ENCODE data around the gene AKR1A1.
"Not testable (repeated sequence)": the region's sequence is repeated elsewhere in the genome, so short reads cannot be mapped to it uniquely, and the experiment has no call there.

Gene AKR1A1

DNA sequence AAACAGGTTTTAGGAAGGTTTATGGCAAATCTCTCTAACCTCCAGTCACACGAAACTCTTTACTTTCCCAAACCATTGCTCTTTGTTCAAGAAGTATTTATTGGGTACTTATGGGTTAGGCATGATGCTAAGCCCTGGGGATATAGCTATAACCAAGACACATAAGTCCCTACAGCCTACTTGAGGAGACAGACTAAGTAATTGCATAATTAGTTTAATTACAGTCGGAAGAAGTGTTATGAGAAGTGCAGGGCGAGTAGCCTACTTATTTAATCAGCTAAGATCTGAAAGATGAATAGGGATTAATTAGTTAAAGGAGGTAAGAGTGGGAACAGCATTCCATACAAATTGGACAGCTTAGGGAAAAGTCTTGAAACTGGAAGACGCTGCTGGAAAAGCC, 20.0 kb downstream of the AKR1A1 start:
- no peak for DNase-seq

DNA sequence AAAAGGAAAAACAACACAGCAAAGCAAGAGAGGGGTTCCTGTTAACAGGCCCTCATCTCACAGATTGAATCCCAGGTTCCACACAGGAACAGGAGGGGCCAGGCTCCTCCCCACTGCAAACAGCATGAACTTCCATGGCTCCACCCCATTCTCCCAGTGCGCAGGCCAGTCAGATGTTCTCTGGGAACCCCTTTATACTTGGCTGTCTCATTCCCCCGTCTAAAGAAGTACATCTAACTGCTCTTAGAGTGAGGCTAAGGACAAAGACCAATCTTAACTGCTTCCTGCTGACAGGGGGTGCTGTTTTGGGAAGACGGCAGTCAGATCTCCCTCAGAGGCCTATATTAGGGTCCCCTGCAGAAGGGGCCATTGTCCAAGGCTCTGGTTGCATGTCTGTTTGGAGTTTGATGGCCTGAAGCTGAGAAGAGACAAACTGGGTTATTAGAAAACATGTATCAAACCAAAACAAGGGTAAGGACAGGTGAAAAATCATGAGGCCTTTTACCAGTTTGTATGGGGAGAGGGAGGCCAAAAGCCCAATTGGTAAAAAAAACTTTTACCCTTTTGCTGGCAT, 22.7 kb downstream of the AKR1A1 start:
- no peak for DNase-seq

DNA sequence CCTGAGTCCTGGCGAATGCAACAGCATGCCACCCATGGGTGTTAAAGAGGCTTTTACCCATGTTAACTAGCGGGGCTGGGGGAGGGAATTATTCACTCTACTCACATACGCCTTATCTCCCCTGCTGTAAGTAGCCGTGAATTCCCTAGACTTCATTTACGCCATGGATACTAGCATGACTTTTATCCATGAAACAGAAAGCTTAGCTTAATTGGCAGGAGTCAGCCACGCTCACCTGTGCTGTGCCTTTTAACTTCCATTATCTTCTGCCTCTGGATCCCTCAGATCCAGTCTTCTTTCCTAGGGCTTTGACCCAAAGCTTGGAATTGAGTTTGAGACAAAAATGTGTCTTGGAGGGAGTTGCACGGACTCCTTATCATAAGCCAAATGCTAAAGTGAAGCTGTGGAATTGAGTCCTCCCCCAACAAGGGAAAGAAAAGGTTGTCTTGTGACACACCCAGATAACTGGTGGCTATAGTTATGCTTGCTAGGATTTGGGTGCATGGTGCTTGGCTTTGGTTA, 23.5 kb downstream of the AKR1A1 start:
- no peak for DNase-seq

DNA sequence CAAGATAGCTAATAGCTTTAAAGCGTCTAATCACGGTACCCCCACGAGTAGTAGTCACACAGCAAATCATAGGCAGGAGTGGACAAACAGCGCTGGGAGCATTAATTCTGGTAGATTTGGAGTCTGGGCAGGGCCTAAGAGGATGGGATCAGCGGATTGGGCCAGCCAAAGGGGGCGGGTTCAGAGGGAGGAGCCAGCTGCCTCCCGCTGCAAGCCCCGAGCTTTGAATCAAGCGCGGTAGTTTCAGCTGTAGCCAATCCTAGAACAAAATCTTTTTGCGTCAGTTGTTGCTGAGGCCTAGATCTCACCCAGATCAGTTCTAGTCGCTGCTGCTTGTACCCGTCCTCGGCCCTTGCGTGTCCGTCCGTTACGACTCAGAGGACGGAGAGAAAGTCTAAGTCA, 32.6 kb downstream of the AKR1A1 start:
- DNase-seq = peak; percentile 94

- peak; percentile 97 for DNase-seq
Measured at GRCh38 chr1:45583666-45584350, 33.2 kb downstream of the AKR1A1 start, which contains the start of gene NASP. NASP (plus strand) TSS chr1:45584041; CDS start chr1:45584147, 106 bp downstream.

DNA sequence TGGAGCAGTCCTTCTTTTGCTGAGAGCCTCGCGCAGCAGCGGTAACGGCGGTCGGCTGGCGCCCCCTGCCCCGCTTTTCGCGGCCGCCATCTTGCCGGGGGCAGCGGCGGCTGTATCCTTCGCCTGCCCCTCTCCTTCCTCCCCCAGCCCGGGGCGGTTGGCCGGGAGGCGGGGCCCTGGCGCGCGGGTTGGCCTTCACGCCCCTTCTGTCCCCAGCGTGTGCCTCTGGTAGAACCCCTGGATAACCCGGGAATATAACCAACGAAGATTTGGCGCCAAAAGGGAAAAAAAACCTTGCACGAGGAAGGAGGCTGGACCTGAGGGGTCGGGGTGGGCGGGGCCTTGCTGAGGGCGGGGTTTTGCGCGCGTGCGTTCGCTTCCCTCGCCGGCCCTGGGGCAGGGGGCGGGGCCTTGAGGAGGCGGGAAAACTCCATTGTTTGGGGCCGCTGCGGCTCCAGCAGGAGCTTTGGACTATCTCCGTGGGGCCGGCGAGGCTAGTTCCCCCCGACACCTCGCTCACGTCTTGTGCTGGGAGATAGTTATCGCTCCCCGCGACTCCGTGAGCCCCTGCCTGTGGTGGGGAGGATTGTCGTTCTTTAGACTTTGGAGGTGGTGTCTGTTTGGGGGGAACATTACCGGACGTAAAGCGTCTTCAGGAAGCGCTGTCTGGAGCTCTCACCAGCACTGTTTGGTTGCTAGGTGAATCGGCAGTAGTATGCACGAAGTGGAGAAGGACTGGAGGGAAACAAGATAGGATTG, 33.9 kb downstream of the AKR1A1 start:
- DNase-seq = peak; percentile 92

DNA sequence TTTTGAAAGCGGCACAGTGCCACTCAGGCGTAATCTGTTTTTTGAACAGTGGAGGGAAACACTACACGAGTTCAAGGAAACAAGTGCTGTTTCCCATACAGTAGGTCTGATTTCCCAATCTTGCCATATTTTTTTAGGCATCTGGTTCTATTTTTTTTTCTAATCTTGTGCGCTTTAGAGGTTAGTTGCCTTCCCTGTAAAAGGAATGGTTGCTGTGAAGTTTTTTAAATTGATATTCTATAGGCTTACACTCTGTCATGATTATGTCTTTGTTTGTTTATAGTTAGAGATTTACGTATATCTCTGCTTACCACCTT, 34.4 kb downstream of the AKR1A1 start:
- DNase-seq = no peak

GRCh38 chr1:45585496-45586075, 35.0 kb downstream of the AKR1A1 start:
- no peak for DNase-seq

DNA sequence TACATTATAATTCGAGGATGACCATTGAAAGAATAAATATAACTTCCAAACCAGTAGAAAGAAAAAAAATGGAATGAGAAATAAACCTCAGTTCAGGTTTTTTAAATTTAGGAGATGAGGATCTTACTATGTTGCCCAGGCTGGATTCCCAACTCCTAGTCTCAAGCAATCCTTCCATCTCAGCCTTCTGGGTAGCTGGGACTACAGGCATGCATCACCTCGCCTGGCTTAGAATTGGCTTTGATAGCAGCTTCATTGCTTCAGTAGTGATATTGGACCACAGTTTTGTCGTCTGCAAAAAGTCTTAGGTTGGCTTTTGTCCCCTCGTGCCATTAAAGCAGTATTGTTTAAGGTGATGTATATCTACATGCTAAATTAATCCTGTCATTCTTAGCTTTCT, 36.1 kb downstream of the AKR1A1 start:
- DNase-seq = no peak

DNA sequence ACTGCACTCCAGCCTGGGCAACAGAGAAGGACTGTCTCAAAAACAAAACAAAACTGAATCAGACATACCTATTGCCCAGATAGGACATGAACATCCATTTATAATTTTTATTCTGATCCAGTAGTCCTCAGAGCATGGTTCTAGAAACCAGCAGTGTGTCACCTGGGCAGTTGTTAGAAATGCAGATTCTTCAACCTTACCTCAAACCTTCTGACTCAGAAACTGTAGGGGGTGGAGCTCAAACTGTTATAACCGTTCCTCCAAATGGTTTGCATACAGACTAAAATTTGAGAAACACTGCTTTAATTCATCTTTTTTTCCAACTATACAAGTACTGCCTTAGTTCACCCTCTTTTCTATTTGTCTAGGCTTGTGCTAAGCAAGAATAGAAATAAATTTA, 39.2 kb downstream of the AKR1A1 start:
- no peak for DNase-seq

DNA sequence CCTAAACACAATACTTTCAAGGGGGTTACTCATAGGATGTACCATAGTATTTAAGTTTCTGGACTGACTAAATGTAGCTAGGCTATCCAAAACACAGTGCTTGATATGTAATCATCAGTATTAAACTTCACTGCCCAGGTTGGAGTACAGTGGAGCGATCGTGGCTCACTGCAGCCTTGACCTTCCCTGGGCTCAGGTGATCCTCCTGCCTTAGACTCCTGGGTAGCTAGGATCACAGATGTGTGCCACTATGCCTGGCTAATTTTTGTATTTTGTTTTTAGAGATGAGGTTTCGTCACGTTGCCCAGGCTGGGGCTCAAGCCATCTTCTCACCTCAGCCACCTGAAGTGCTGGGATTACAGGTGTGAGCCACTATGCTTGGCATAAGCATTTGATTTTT, 43.8 kb downstream of the AKR1A1 start:
- DNase-seq = no peak

DNA sequence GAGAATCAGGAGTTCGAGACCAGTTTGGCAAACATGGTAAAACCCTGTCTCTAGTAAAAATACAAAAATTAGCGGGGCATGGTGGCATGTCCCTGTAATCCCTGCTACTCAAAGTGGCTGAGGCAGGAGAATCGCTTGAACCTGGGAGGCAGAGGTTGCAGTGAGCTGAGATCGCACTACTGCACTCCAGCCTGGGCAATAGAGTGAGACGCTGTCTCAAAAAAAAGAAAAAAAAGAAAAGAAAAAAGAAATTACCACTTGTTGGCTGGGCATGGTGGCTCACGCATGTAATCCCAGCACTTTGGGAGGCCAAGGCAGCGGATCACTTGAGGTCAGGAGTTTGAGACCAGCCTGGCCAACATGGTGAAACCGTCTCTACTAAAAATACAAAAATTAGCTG, 46.1 kb downstream of the AKR1A1 start:
- not testable (repeated sequence) for DNase-seq

- DNase-seq = no peak
Measured at GRCh38 chr1:45604239-45604638, 53.6 kb downstream of the AKR1A1 start.

- no peak for DNase-seq
Measured at GRCh38 chr1:45607404-45608074, 56.9 kb downstream of the AKR1A1 start.

DNA sequence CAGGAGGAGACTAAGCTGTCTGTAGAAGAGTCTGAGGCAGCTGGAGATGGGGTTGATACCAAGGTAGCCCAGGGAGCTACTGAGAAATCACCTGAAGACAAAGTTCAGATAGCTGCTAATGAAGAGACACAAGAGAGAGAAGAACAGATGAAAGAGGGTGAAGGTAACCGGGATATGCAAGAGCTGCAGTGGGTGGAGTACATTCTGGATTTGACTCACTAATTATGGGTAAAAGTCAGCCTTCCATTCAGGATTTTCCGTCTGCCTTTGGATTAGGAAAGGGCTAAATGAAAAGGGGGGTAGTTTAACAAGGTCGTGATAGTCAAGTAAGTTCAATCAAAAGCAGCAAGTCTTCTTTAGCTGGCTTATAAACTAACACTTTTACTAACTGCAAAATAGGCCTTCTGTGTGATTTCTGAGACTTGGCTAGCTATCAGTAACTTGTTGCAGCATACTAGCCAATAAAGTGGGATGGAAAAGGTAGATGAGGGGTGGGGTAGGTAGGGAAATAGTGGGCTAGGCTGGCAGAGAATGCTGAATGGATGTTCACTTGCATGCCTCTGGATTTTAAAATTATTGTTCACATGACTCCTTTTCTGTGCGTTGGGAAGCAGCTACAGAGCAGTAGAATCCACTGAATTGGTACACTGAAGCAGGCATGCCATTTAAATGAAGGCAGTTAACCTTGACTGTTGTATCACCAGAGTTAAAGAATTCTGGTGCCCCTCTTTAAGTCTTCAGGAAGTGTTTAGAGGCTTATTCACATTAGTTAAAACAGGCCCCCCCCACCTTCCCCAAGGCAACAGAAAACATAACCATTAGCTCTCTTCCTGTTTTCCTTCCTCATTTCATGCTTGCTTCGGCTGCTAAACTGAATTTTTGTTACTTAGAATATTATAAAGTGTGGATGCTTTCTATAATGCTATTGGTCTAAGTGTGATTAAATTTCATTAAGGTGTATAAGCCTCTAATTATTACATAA, 57.8 kb downstream of the AKR1A1 start:
- DNase-seq = no peak

- DNase-seq = no peak
Measured at GRCh38 chr1:45610589-45611226, 60.1 kb downstream of the AKR1A1 start.

- no peak for DNase-seq
Measured at GRCh38 chr1:45612941-45613579, 62.4 kb downstream of the AKR1A1 start.

- DNase-seq = no peak
Measured at GRCh38 chr1:45615885-45616284, 65.3 kb downstream of the AKR1A1 start.

DNA sequence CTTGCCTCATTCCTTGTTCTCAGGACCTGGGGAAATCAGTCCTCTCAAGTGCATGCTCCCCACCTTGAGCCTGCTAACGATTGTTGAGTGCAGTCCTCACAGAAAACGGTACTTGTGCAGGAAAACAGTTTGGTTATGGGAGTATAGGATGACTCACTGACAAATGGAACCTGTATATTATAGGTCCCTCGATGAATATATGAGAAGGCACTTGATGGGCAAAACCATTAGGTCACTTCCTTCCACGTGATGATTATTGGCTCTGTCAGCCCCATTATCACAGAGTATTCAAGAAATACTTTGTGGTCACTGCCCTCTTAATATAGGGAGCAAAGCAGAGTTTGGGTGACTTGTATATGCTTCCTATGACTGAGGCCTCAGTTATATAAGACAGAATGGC, 67.0 kb downstream of the AKR1A1 start:
- no peak for DNase-seq

DNA sequence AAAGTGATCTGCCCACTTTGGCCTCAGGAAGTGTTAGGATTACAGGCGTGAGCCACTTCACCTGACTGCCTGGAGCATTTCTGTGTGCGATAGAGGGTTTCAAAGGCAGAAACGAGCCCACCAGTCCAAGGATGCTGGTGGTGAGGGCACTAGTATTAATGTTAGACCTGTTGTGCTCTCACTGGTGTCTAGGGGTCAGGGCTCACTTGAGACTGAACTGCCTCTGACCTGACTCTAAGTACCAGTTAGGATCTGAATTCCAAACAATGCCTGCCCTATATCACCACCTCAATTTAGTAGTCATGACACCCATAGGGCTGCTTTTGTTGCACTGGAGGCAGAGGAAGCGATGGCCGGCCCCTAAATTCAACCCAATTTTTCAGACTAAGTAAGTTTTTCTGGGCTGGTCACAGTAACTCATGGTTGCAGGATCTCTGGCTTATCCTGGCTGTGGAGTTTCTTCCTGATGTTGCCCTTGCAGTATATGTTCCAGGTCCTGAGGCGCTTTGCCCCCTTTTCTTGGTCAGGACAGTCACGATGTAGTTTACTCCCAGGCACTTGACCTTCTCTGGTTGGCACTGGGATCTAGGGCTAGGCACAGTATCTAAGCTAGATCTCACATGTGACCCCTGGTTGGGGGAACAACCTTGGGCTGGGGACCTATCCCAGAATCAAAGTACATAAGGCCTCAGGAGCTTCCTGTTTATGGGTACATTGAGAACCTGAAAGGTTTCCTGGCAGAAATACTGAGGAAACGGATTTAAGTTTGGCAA, 68.7 kb downstream of the AKR1A1 start:
- DNase-seq = no peak
